ENCODE measurements around the gene COX7A2L.

The COX7A2L gene

GRCh38 chr2:42360493-42360889 is 526 bp downstream of the COX7A2L start:
- H3K27ac ChIP-seq, result peak overlapping the region; percentile 93
- POLR2A ChIA-PET (ENCODE audit: low non-redundant PET), result no interaction called here
- TF ChIP-seq CTCF (conservative IDR thresholded peaks at IDR 0.05; ENCODE audit: low read depth), result no peak
- DNase-seq (ENCODE audit: low spot score), result no peak
- CTCF ChIA-PET, result interaction anchor here (1.0 kb wide), 1 partner anchor 32 kb away, joined by 3 read pairs; no protein-coding TSS in a partner anchor

- ChIA-PET CTCF (no interaction called here), POLR2A (ENCODE audit: low non-redundant PET) (no interaction called here)
- DNase-seq (ENCODE audit: low spot score), result no peak
- TF ChIP-seq CTCF (conservative IDR thresholded peaks at IDR 0.05; ENCODE audit: low read depth), result no peak
- peak overlapping the region; percentile 52 for H3K27ac ChIP-seq
Observed at GRCh38 chr2:42359965-42360483, 993 bp downstream of the COX7A2L start.

- DNase-seq (ENCODE audit: low spot score), result no peak
- ChIA-PET CTCF (no interaction called here), POLR2A (ENCODE audit: low non-redundant PET) (no interaction called here)
- peak overlapping the region; percentile 52 for H3K27ac ChIP-seq
- TF ChIP-seq CTCF (conservative IDR thresholded peaks at IDR 0.05; ENCODE audit: low read depth), result no peak
Observed at GRCh38 chr2:42359304-42359964, 1.6 kb downstream of the COX7A2L start.

GRCh38 chr2:42353792-42354429 is 7.1 kb downstream of the COX7A2L start:
- no peak for TF ChIP-seq CTCF (conservative IDR thresholded peaks at IDR 0.05; ENCODE audit: low read depth)
- DNase-seq (ENCODE audit: low spot score), result no peak
- ChIA-PET CTCF (no interaction called here), POLR2A (ENCODE audit: low non-redundant PET) (no interaction called here)
- H3K27ac ChIP-seq, result no peak overlapping the region

GRCh38 chr2:42351864-42352263 is 9.2 kb downstream of the COX7A2L start:
- ChIA-PET CTCF (interaction anchor here (1.1 kb wide), 1 partner anchor 8 kb away, joined by 3 read pairs; no protein-coding TSS in a partner anchor), POLR2A (ENCODE audit: low non-redundant PET) (no interaction called here)
- TF ChIP-seq CTCF (conservative IDR thresholded peaks at IDR 0.05; ENCODE audit: low read depth), result no peak
- no peak overlapping the region for H3K27ac ChIP-seq
- no peak for DNase-seq (ENCODE audit: low spot score)

- DNase-seq (ENCODE audit: low spot score), result no peak
- no peak overlapping the region for H3K27ac ChIP-seq
- CTCF ChIA-PET, result interaction anchor here (0.6 kb wide), 1 partner anchor 248 kb away, joined by 3 read pairs; no protein-coding TSS in a partner anchor
- POLR2A ChIA-PET (ENCODE audit: low non-redundant PET), result no interaction called here
- TF ChIP-seq CTCF (conservative IDR thresholded peaks at IDR 0.05; ENCODE audit: low read depth), result no peak
Observed at GRCh38 chr2:42350434-42351063, 10.5 kb downstream of the COX7A2L start.
